Suprapubic skin (tissue), 4 donors: ENCODE measurements around the gene NRDE2. TPM values are rescaled to one million over a fixed set of nuclear protein-coding genes. Genes with fewer than 3 reads are reported as not detected.
"Not testable (repeated sequence)": the region's sequence is repeated elsewhere in the genome, so short reads cannot be mapped to it uniquely, and the experiment has no call there.

Experiments used
- DNase-seq, 2 donors: peaks; one replicate each; pipeline ENCODE4 v3.0.0-alpha.2; 2019; ENCODE audit warnings: low spot score in 2 of 2
- H3K27ac ChIP-seq: fragments of 200-600 bp; sonication (generic); one replicate; pipeline ENCODE4 v1.5.1; 2019
- H3K27me3 ChIP-seq: fragments of 200-600 bp; sonication (generic); one replicate; pipeline ENCODE4 v1.5.1; 2019
- H3K36me3 ChIP-seq: fragments of 200-600 bp; sonication (generic); one replicate; pipeline ENCODE4 v1.5.1; 2019
- H3K4me1 ChIP-seq: fragments of 200-600 bp; sonication (generic); one replicate; pipeline ENCODE4 v1.5.1; 2019
- H3K4me3 ChIP-seq: fragments of 200-600 bp; sonication (generic); one replicate; pipeline ENCODE4 v1.5.1; 2019; ENCODE audit warnings: mild to moderate bottlenecking
- H3K9me3 ChIP-seq: fragments of 200-600 bp; sonication (generic); one replicate; pipeline ENCODE4 v1.5.1; 2019
- EP300 ChIP-seq: sonication (generic); formaldehyde crosslinking; IDR thresholded peaks from one replicate; pipeline ENCODE4 v1.6.1; 2017; ENCODE audit warnings: antibody characterized with exemption
- POLR2A ChIP-seq, 2 donors: fragments of 450-650 bp; IDR thresholded peaks; one replicate each; pipeline ENCODE4 v1.6.1; 2017; ENCODE audit warnings: antibody characterized with exemption in 2 of 2, mild to moderate bottlenecking in 2 of 2, moderate library complexity in 2 of 2
- POLR2AphosphoS5 ChIP-seq, 3 donors: sonication (generic); formaldehyde crosslinking; IDR thresholded peaks; one replicate each; pipeline ENCODE4 v1.6.1; 2017; ENCODE audit warnings: antibody characterized with exemption in 3 of 3
- WGBS: methylation state at CpG from one replicate; pipeline ENCODE4 v1.1.5; 2018; 5-methylcytosine and 5-hydroxymethylcytosine counted together
- total RNA-seq, 4 donors: library from RNA; depleted of rRNA; stranded (reverse); fragments of >200 nt; gene quantifications; one replicate each; pipeline ENCODE4 v1.1.0, GENCODE V29; 2016
- TF ChIP-seq, protein P1 (sequence below), 2 donors: fragments of 200-600 bp in 1 of 2; fragments of 450-650 bp in 1 of 2; sonication (generic) in 1 of 2; IDR thresholded peaks; one replicate each; pipeline ENCODE4 v1.5.1; 2016 to 2019; ENCODE audit warnings: antibody characterized with exemption in 2 of 2, mild to moderate bottlenecking in 1 of 2, moderate library complexity in 1 of 2

NRDE2 gene
- total RNA-seq, 4 donors from 2014 or later: 8.8 to 22.4 (median 14.6) TPM

GRCh38 chr14:90246936-90247335, 84.8 kb downstream of the NRDE2 start:
- Histone ChIP-seq H3K27me3 (peaks cover 6% of the 10 kb centered on the region), H3K27ac (no peak overlapping the region), H3K4me1 (no peaks in the 10 kb centered on the region), H3K9me3 (no peaks in the 10 kb centered on the region), H3K36me3 (no peaks in the 10 kb centered on the region), H3K4me3 (no peak overlapping the region)
- TF ChIP-seq POLR2AphosphoS5 (IDR thresholded peaks at IDR 0.05) (no peak), EP300 (no peak)
- TF ChIP-seq, protein P1, sequence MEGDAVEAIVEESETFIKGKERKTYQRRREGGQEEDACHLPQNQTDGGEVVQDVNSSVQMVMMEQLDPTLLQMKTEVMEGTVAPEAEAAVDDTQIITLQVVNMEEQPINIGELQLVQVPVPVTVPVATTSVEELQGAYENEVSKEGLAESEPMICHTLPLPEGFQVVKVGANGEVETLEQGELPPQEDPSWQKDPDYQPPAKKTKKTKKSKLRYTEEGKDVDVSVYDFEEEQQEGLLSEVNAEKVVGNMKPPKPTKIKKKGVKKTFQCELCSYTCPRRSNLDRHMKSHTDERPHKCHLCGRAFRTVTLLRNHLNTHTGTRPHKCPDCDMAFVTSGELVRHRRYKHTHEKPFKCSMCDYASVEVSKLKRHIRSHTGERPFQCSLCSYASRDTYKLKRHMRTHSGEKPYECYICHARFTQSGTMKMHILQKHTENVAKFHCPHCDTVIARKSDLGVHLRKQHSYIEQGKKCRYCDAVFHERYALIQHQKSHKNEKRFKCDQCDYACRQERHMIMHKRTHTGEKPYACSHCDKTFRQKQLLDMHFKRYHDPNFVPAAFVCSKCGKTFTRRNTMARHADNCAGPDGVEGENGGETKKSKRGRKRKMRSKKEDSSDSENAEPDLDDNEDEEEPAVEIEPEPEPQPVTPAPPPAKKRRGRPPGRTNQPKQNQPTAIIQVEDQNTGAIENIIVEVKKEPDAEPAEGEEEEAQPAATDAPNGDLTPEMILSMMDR (IDR thresholded peaks at IDR 0.05): no peak
- WGBS: 82% methylated on average over 4 of the region's 4 CpGs
- no peak for DNase-seq

GRCh38 chr14:90242444-90242843, 89.3 kb downstream of the NRDE2 start:
- no peak for DNase-seq
- TF ChIP-seq POLR2AphosphoS5 (IDR thresholded peaks at IDR 0.05): no peak
- no peak for TF ChIP-seq POLR2A (IDR thresholded peaks at IDR 0.05)
- TF ChIP-seq, protein P1 (IDR thresholded peaks at IDR 0.05): no peak
- H3K27me3 ChIP-seq: peaks cover 3% of the 10 kb centered on the region
- no peak overlapping the region for H3K27ac ChIP-seq
- no peaks in the 10 kb centered on the region for H3K4me1 ChIP-seq
- peaks cover 15% of the 10 kb centered on the region for H3K9me3 ChIP-seq
- H3K4me3 ChIP-seq: no peak overlapping the region
- no peaks in the 10 kb centered on the region for H3K36me3 ChIP-seq

DNA sequence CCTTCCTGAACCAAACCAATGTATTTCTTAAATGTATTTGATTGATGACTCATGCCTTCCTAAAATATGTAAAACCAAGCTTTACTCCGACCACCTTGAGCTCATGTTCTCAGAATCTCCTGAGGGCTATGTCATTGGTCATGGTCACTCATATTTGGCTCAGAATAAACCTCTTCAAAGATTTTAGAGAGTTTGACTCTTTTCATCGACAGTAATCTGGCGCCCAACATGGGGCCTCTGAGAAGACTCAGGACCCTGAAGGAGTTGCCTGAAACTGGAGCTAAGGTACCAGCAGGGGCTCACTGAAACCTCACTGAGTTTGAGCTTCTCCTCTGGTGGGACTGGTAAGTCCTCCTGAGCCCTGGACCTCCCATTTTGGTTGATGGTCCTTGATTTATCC, 92.6 kb downstream of the NRDE2 start:
- WGBS: 76% methylated on average over 3 of the region's 3 CpGs
- TF ChIP-seq EP300: no peak
- no peak for TF ChIP-seq POLR2AphosphoS5 (IDR thresholded peaks at IDR 0.05)
- no peak for TF ChIP-seq POLR2A (IDR thresholded peaks at IDR 0.05)
- TF ChIP-seq, protein P1 (IDR thresholded peaks at IDR 0.05): no peak
- DNase-seq: no peak
- H3K27ac ChIP-seq: no peak overlapping the region
- no peaks in the 10 kb centered on the region for H3K36me3 ChIP-seq
- H3K4me3 ChIP-seq: no peak overlapping the region
- H3K27me3 ChIP-seq: peaks cover 12% of the 10 kb centered on the region
- H3K9me3 ChIP-seq: peaks cover 15% of the 10 kb centered on the region
- H3K4me1 ChIP-seq: peaks cover 4% of the 10 kb centered on the region

DNA sequence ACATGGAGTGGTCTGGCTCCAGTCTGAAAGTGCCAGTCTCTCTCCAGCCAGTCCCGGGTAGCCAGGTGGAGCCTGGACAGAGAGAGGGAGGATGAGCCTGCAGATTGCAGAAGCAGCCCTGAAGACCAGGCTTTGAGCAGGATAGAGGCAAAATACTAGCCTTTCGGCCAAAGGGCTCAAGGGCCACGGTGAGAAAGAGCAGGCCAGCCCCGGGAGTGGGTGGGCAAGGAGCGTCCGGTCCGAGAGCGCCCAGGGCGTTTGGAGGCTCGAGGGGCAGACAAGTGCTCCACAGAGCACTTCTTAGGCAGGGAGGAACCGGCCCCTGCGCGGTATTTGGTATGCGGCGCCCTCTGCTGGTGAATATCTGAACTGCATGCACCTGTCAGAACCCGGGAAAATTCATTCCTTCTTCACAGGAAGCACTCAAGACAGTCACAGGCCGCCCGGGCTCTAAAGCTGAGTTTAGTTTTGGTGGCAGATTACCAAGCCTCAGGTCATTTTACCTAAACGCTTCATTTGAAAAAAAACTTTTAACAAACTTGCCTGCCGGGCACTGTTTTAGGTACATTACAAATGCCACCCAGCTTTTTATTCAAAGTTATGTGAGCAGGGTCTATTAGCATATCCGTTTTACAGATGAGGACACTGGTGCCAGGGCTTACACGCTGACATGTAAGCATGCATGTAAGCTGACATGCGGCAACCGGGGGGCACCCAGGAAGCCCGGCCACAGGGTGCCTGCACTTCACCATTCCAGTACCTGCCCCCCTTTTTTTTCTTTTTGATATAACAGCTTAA, 96.4 kb downstream of the NRDE2 start:
- H3K27ac ChIP-seq: no peak overlapping the region
- H3K27me3 ChIP-seq: peaks cover 14% of the 10 kb centered on the region
- H3K9me3 ChIP-seq: peaks cover 15% of the 10 kb centered on the region
- TF ChIP-seq POLR2AphosphoS5 (IDR thresholded peaks at IDR 0.05) (no peak), POLR2A (IDR thresholded peaks at IDR 0.05) (no peak), EP300 (no peak)
- TF ChIP-seq, protein P1 (IDR thresholded peaks at IDR 0.05): peak; percentile 74 to 88
- no peak overlapping the region for H3K4me3 ChIP-seq
- 39% methylated on average over 8 of the region's 25 CpGs for WGBS
- peaks cover 4% of the 10 kb centered on the region for H3K4me1 ChIP-seq
- peak in 1 of 2 donors; percentile 64 for DNase-seq
- H3K36me3 ChIP-seq: no peaks in the 10 kb centered on the region

DNA sequence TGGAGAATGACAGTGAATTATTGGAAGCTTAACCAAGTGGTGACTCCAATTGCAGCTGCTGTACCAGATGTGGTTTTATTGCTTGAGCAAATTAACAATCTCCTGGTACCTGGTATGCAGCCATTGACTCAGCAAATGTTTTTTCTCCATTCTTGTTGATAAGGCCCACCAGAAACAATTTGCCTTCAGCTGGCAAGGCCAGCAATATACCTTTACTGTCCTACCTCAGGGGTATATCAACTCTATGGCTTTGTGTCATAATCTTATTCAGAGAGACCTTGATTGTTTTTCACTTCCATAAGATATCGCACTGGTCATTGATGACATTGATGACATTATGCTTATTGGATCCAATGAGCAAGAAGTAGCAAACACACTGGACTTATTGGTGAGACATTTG, 101.8 kb downstream of the NRDE2 start:
- H3K27ac ChIP-seq, H3K4me3 ChIP-seq, DNase-seq, H3K36me3 ChIP-seq, H3K27me3 ChIP-seq, H3K4me1 ChIP-seq, H3K9me3 ChIP-seq: not testable (repeated sequence)
- WGBS: 94% methylated on average over 1 of the region's 1 CpG

- Histone ChIP-seq H3K27ac (no peak overlapping the region), H3K4me3 (no peak overlapping the region), H3K4me1 (no peaks in the 10 kb centered on the region), H3K36me3 (no peaks in the 10 kb centered on the region), H3K27me3 (peaks cover 2% of the 10 kb centered on the region), H3K9me3 (peaks cover 4% of the 10 kb centered on the region)
- TF ChIP-seq EP300 (no peak), POLR2AphosphoS5 (IDR thresholded peaks at IDR 0.05) (no peak), POLR2A (IDR thresholded peaks at IDR 0.05) (no peak)
- TF ChIP-seq, protein P1 (IDR thresholded peaks at IDR 0.05): no peak
- 88% methylated on average over 4 of the region's 4 CpGs for WGBS
- no peak for DNase-seq
Measured at GRCh38 chr14:90228478-90228877, 103.3 kb downstream of the NRDE2 start.
